ENCODE measurements around the gene BCL2L13. TPM values are rescaled to one million over a fixed set of nuclear protein-coding genes. Genes with fewer than 3 reads are reported as not detected.

Gene BCL2L13
- polyA plus RNA-seq (45.0 to 54.7 TPM (median 51.0 TPM) in 3 replicates), polyA minus RNA-seq (41.9 to 62.2 TPM (median 55.3 TPM) in 3 replicates)
- polyA plus RNA-seq (2011; ENCODE audit: low read depth): 31.5 TPM
- 48.3 and 59.8 TPM in 2 replicates for polyA plus RNA-seq (2011; cell fraction: cytosol; rRNA removed)
- polyA plus RNA-seq (2011; cell fraction: nucleus; rRNA removed): 54.1 and 54.4 TPM in 2 replicates
- 31.6 and 43.3 TPM in 2 replicates for polyA plus RNA-seq (2012; ENCODE audit: low replicate concordance)
- polyA minus RNA-seq (2011; cell fraction: cytosol; rRNA and poly(A)+ RNA removed): 46.0 TPM
- polyA minus RNA-seq (2011; cell fraction: nucleus; rRNA and poly(A)+ RNA removed): 25.2 and 41.0 TPM in 2 replicates

DNA sequence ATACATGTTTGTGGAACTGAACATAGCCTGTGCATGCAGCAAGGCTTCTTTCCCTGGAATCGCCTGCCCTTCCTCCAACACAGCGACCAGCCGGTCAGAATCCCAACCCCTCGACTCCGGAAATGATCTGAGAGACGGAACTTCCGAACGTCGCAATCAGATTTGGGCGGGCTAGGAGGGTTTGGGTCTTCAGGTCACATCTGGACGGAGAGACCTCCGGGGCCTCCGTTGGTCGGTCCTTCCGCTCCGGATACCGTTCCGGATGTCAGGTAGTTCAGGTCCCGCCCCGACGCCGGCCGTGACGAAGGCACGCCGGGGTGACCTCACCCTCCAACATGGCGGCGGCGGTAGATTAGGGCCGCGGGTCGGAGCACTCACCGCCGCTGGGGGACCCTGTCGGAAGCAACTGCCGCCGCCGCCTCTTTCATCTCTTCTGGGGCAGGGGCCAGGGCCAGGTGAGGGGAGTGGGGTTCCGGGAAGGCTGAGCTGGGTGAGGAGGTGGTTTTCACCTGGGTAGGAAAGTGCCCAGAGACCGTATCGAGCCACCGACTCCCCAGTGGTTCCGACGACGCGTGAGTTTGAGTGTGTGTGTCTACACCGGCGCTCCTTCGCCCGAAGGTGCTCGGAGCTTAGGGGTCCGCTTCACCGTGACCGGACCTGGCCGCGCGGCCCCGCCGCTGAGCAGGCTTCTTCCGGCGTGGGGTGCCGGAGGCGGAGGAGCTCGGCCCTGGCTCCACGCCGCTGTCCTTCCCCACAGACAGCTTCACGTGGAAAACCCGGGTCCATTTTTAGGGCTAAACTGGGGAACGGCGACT lies at the start of gene BCL2L13:
Gene BCL2L13, plus strand, starts transcription at position 326 of the 815 bp plus-strand sequence. CDS start 16,955 bp downstream, outside the sequence.
- Histone ChIP-seq H3K27ac (ENCODE audit: control insufficient read depth, insufficient read depth, low read length) (peak within 1 kb of the TSS; percentile 89), H3K36me3 (ENCODE audit: control insufficient read depth in 2 of 2, extremely low read depth in 1 of 2, insufficient read depth in 2 of 2, low read length in 2 of 2) (no peaks in the 10 kb centered on the region), H3K4me1 (ENCODE audit: control insufficient read depth, extremely low read depth, insufficient read depth, low read length) (peaks cover 20% of the 10 kb centered on the region), H3K4me3 (ENCODE audit: control insufficient read depth in 2 of 3, extremely low read depth in 1 of 3, insufficient read depth in 2 of 3, low read depth in 1 of 3, low read length in 3 of 3) (peak within 1 kb of the TSS; percentile 57 to 95 (median 92)), H2AFZ (ENCODE audit: control insufficient read depth, low read length) (peak within 1 kb of the TSS; percentile 88), H3K4me2 (ENCODE audit: control insufficient read depth, extremely low read depth, insufficient read depth, low read depth, low read length) (peak within 1 kb of the TSS; percentile 86), H4K20me1 (ENCODE audit: control insufficient read depth, extremely low read depth, insufficient read depth, low read length) (no peaks in the 10 kb centered on the region), H3K9me3 (ENCODE audit: control insufficient read depth, low read depth, low read length) (no peaks in the 10 kb centered on the region), H3K79me2 (ENCODE audit: control insufficient read depth, insufficient read depth, low read length) (peaks cover 36% of the 10 kb centered on the region), H3K27me3 (ENCODE audit: control insufficient read depth, extremely low read depth, insufficient read depth, low read length) (no peaks in the 10 kb centered on the region), H3K9me1 (ENCODE audit: control insufficient read depth, extremely low read depth, insufficient read depth, low read length) (no peaks in the 10 kb centered on the region), H3K9ac (ENCODE audit: control insufficient read depth, extremely low read depth, insufficient read depth, low read length) (peak within 1 kb of the TSS; percentile 99)
- TF ChIP-seq EZH2 (IDR thresholded peaks at IDR 0.05; ENCODE audit: low read length): no peak
- TF ChIP-seq, protein P1, sequence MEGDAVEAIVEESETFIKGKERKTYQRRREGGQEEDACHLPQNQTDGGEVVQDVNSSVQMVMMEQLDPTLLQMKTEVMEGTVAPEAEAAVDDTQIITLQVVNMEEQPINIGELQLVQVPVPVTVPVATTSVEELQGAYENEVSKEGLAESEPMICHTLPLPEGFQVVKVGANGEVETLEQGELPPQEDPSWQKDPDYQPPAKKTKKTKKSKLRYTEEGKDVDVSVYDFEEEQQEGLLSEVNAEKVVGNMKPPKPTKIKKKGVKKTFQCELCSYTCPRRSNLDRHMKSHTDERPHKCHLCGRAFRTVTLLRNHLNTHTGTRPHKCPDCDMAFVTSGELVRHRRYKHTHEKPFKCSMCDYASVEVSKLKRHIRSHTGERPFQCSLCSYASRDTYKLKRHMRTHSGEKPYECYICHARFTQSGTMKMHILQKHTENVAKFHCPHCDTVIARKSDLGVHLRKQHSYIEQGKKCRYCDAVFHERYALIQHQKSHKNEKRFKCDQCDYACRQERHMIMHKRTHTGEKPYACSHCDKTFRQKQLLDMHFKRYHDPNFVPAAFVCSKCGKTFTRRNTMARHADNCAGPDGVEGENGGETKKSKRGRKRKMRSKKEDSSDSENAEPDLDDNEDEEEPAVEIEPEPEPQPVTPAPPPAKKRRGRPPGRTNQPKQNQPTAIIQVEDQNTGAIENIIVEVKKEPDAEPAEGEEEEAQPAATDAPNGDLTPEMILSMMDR (optimal IDR thresholded peaks at IDR 0.05 in 1 of 3, IDR thresholded peaks at IDR 0.05 in 1 of 3, conservative IDR thresholded peaks at IDR 0.05 in 1 of 3; ENCODE audit: extremely low read depth in 1 of 3, insufficient read depth in 2 of 3, low read length in 3 of 3): peak in 1 of 3 experiments; percentile 2
- FAIRE-seq (no peak), DNase-seq (ENCODE audit: low read depth, low spot score) (peak; percentile 76)
- dilution Hi-C loops (cut with MboI; ENCODE audit: extremely low pct_ligation_motif_present, low sequenced_read_pairs): no loop called here

- dilution Hi-C loops (cut with MboI; ENCODE audit: extremely low pct_ligation_motif_present, low sequenced_read_pairs): no loop called here
- H3K79me2 ChIP-seq (ENCODE audit: control insufficient read depth, insufficient read depth, low read length): no peaks in the 10 kb centered on the region
- no peak overlapping the region for H3K4me2 ChIP-seq (ENCODE audit: control insufficient read depth, extremely low read depth, insufficient read depth, low read depth, low read length)
- H3K9ac ChIP-seq (ENCODE audit: control insufficient read depth, extremely low read depth, insufficient read depth, low read length): no peak overlapping the region
- H3K9me1 ChIP-seq (ENCODE audit: control insufficient read depth, extremely low read depth, insufficient read depth, low read length): no peaks in the 10 kb centered on the region
- FAIRE-seq (no peak), DNase-seq (ENCODE audit: low read depth, low spot score) (no peak)
- H2AFZ ChIP-seq (ENCODE audit: control insufficient read depth, low read length): no peak overlapping the region
- no peak overlapping the region for H3K27ac ChIP-seq (ENCODE audit: control insufficient read depth, insufficient read depth, low read length)
- H3K36me3 ChIP-seq (ENCODE audit: control insufficient read depth in 2 of 2, extremely low read depth in 1 of 2, insufficient read depth in 2 of 2, low read length in 2 of 2): peaks cover 19 to 21% of the 10 kb centered on the region in 2 experiments
- H3K9me3 ChIP-seq (ENCODE audit: control insufficient read depth, low read depth, low read length): no peaks in the 10 kb centered on the region
- no peak for TF ChIP-seq EZH2 (IDR thresholded peaks at IDR 0.05; ENCODE audit: low read length)
- TF ChIP-seq, protein P1 (optimal IDR thresholded peaks at IDR 0.05 in 1 of 3, IDR thresholded peaks at IDR 0.05 in 1 of 3, conservative IDR thresholded peaks at IDR 0.05 in 1 of 3; ENCODE audit: extremely low read depth in 1 of 3, insufficient read depth in 2 of 3, low read length in 3 of 3): no peak
- no peak overlapping the region for H3K4me3 ChIP-seq (ENCODE audit: control insufficient read depth in 2 of 3, extremely low read depth in 1 of 3, insufficient read depth in 2 of 3, low read depth in 1 of 3, low read length in 3 of 3)
- H3K4me1 ChIP-seq (ENCODE audit: control insufficient read depth, extremely low read depth, insufficient read depth, low read length): no peaks in the 10 kb centered on the region
- no peaks in the 10 kb centered on the region for H4K20me1 ChIP-seq (ENCODE audit: control insufficient read depth, extremely low read depth, insufficient read depth, low read length)
- no peaks in the 10 kb centered on the region for H3K27me3 ChIP-seq (ENCODE audit: control insufficient read depth, extremely low read depth, insufficient read depth, low read length)
Observed at GRCh38 chr22:17589810-17590375, 48.7 kb upstream of the BCL2L13 start.
